GM10266 (cell line): ENCODE data around the gene OTOF.

Experiments
- DNase-seq: peaks from one replicate; pipeline ENCODE4 v3.0.0; 2012; ENCODE audit errors: extremely low spot score
- TF ChIP-seq, protein P1 (sequence below): IDR thresholded peaks from 2 replicates; pipeline ENCODE4 v1.5.1; 2012; ENCODE audit warnings: mild to moderate bottlenecking, low read depth; ENCODE audit not compliant: control insufficient read depth, insufficient read depth; ENCODE audit errors: missing control alignments

OTOF gene

DNA sequence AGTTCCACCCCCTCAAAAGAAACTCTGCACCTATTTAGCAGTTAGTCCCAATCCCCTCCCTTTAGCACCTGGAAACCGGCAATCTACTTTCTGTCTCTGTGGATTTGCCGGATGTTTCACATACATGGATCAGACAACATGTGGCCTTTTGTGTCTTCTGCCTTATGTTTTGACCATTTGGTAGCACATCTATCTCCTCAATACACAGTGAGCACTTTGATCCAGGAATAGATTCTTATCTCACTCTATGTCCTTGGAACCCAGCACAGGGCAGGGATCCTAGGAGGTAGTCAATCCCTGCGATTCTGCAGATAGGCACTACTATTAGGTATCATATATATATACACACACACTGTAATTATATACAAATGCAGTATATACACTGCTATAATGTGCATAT, 3.8 kb upstream of the OTOF start:
- no peak for DNase-seq
- TF ChIP-seq, protein P1, sequence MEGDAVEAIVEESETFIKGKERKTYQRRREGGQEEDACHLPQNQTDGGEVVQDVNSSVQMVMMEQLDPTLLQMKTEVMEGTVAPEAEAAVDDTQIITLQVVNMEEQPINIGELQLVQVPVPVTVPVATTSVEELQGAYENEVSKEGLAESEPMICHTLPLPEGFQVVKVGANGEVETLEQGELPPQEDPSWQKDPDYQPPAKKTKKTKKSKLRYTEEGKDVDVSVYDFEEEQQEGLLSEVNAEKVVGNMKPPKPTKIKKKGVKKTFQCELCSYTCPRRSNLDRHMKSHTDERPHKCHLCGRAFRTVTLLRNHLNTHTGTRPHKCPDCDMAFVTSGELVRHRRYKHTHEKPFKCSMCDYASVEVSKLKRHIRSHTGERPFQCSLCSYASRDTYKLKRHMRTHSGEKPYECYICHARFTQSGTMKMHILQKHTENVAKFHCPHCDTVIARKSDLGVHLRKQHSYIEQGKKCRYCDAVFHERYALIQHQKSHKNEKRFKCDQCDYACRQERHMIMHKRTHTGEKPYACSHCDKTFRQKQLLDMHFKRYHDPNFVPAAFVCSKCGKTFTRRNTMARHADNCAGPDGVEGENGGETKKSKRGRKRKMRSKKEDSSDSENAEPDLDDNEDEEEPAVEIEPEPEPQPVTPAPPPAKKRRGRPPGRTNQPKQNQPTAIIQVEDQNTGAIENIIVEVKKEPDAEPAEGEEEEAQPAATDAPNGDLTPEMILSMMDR = no peak

DNA sequence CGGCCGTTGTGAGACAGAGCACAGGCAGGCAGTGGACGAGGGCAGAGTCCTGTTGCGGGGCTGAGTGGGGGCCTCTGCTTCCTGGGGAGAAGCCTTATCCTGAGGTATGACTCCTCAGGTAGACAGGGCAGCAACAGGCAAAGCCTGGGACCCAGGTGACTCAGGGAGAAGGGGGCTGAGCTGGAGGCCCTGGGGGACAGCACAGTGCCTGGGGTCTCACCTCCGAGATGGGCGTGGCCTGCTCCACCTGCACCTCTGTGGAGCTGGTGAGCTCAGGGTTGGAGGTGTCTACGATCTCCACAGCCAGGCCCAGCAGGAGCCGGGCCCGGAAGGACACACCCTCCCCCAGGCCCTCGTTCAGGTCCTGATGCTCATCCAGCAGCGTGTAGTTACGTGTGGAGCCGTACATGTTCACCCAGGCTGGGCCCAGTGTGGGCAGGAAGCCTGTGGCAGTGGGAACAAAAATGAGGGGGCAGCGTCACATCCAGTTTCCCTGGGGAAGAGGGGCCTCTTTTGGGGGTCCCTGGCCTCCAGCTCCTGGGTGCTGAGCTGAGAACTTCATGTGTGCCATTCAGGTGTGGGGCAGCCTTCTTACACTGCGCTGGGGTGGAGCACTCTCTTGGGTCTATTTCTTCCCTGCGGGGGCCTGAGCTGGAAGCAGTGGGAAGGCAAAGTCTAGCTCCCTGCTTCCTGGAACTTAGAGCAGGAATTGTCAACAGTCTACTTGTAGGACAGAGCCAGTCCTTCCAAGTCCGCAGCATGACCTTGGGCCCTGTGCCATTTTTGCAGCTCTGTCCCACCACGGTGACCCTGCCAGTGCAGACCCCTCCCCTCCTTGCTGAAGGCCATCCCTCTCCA, 2.9 kb upstream of the OTOF start:
- TF ChIP-seq, protein P1 = no peak
- DNase-seq = no peak

DNA sequence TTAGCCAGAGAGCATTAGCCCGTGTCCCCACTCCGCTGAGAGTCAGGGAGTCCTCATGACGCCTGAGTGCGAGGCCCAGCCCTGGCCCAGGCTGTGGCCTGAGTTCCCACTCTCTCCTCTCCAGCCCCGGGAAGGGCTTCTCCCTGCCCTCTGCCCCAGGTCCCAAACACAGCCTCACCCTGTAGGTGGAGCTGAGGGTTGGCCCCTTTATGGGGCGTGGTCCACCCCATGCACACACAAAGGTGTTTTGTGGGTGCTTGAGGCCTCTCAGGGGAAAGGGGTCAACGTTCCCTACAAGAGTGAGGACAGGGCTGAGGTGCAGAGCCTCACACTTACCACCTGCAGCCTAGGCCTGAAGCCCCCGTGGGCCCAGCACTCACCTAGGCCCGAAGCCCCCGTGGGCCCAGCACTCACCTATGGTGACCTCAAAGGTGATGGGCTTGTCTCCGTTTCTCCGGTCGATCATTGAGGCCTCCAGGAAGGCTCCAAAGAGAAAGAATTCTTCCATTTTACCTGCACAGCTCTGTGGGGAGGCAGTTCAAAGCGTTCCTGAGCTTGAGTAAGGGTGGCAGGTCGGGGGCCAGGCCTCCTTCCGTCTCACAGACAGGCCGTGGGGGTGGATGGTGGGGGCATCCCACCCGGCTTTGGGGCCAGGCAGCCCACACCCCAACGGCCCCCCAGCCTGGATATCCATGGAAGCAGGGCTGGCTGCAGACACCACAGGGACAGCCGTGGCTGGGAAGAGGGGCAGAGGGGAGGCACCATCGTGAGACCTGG, 2.1 kb upstream of the OTOF start:
- TF ChIP-seq, protein P1 = no peak
- DNase-seq = no peak

DNA sequence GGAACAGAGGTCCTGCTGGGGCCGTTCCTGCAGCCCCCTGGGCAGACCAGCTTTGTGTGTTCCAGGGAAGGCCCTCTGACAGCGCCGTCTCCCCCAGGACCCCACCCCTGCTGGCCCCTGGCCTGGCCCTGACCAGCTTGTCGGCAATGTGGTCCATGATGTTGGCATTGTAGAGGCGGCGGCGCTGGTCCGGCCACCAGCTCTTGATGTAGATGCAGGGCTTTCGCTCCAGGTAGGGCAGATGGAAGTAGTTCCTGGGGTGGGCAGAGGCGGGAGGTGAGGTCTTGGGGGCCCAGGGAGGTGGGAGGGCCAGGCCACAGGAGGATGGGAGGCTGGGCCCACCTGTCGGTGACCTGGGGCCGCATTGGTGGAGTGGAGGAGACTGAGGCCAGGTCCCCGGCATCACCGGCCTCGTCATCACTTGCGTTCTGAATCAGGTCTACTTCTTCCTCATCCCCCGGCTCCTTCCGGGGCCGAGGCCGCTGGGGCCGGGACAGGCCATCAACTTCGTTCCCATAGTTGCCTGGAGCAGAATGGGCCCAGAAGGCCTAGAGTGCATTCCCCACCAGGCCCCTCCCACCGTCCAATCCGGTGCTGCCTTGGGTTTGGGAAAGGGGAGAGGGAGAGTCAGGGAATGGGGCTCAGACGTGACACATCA, 1.3 kb upstream of the OTOF start:
- TF ChIP-seq, protein P1 = no peak
- DNase-seq = no peak

DNA sequence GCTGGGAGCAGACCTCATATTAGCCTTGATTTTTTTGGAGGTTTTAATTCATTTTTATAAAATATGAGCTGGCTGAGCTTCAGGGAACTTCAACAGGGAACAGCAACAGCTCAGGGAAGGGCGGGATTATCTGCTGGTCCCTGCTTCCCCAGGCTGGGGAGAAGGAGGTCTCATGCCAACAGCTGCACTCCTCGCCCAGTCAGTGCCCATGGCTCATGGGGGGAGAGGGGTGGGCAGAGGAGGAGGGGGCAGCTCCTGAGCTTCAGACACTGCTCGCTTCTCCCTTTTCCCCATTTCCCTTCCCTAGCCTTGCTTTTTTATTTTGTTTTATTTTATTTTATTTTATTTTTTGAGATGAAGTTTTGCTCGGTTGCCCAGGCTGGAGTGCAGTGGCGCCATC, 442 bp upstream of the OTOF start:
- DNase-seq = no peak

DNA sequence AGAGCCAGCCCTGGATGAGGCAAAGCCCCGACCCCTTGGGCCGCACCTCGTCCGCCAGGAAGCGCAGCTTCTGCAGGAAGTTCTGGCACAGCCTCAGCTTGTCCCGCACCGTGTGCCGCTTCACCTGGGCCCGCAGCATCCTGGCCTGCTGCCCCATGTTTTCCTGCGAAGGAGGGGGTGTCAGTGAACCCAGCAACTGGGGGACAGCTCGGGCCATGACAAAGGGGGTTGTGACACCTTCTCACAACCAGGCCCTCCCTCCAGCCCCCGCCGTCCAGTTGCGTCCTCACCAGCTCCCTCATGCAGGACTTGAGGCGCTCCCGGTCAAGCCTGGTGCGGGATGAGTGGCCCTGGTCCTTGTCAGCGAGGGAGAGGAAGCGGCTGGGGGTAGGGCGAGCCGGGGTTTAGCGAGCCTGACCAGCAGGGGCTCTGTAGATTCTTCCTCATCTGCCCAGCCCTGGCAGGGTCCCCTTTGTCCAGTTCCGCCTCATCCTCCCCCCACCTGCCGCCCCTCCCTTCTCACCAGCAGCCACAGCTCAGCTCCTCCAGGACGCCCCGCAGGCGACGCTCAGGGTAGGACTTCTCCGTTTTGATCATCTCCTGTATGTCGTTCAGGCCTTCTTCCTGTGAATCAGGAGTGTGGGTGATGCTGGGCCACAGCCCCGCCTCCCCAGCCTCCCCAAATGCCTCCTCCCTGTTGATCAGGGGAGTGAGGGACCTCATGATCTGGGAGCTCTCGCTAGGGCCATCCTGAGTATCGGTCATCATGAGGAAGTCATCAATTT, 606 bp downstream of the OTOF start:
- no peak for DNase-seq
- TF ChIP-seq, protein P1 = no peak

More for the DNA sequence above, 442 bp upstream of the OTOF start:
- TF ChIP-seq, protein P1 = no peak
